AG09319 (cell line): ENCODE data around the gene REPS2.

Experiments used
- DNase-seq: peaks from one replicate; pipeline ENCODE4 v3.0.0-alpha.2; 2010; ENCODE audit warnings: low read depth; ENCODE audit errors: extremely low read depth
- CTCF ChIP-seq: IDR thresholded peaks from 2 replicates; pipeline ENCODE4 v1.5.1; 2011; ENCODE audit warnings: low read depth, mild to moderate bottlenecking, inconsistent platforms, low read length, moderate library complexity

REPS2 gene

GRCh38 chrX:16990839-16991238, 44.4 kb downstream of the REPS2 start:
- DNase-seq: no peak
- TF ChIP-seq CTCF: no peak

- no peak for DNase-seq
- no peak for TF ChIP-seq CTCF
Observed at GRCh38 chrX:16992445-16992844, 46.0 kb downstream of the REPS2 start.

GRCh38 chrX:16992951-16993350, 46.5 kb downstream of the REPS2 start:
- DNase-seq: no peak
- TF ChIP-seq CTCF: no peak

GRCh38 chrX:16993791-16994318, 47.4 kb downstream of the REPS2 start:
- no peak for DNase-seq
- TF ChIP-seq CTCF: peak; percentile 16

GRCh38 chrX:16994736-16995135, 48.3 kb downstream of the REPS2 start:
- DNase-seq: no peak
- TF ChIP-seq CTCF: no peak

GRCh38 chrX:16997313-16997712, 50.9 kb downstream of the REPS2 start:
- no peak for TF ChIP-seq CTCF

GRCh38 chrX:16999275-16999674, 52.8 kb downstream of the REPS2 start:
- TF ChIP-seq CTCF: no peak

More at GRCh38 chrX:16997313-16997712, 50.9 kb downstream of the REPS2 start:
- DNase-seq: no peak

More at GRCh38 chrX:16999275-16999674, 52.8 kb downstream of the REPS2 start:
- DNase-seq: no peak
